HEK293 (cell line): Measurements from ENCODE around the gene CRELD1.
A peak's percentile ranks its signal among the peaks of the same experiment; 100 is the strongest.

ENCODE experiments used
- CTCF ChIA-PET: fragments of 350-600 bp; formaldehyde crosslinking; extraction: SDS; loops from one replicate; lab custom pipeline; 2021; ENCODE audit warnings: antibody characterized with exemption; lab: Yijun Ruan, JAX
- POLR2A ChIA-PET: fragments of 300-600 bp; formaldehyde crosslinking; extraction: SDS; loops from one replicate; lab custom pipeline; 2020; ENCODE audit warnings: antibody characterized with exemption, inconsistent platforms; lab: Yijun Ruan, JAX
- H3K27ac ChIP-seq: fragments of 200-500 bp; sonication (Bioruptor generic); 2 replicates; pipeline ENCODE4 v1.5.1; 2014; ENCODE audit warnings: low read depth, low read length, control low read depth, inconsistent platforms; ENCODE audit errors: extremely low read depth
- H3K36me3 ChIP-seq, 2 experiments: fragments of 200-500 bp in 1 of 2; sonication (Bioruptor generic) in 1 of 2; 1 replicate in 1 of 2; 2 replicates in 1 of 2; pipeline ENCODE4 v1.5.1; 2014 to 2017; ENCODE audit warnings: inconsistent platforms in 2 of 2, low read length in 2 of 2; ENCODE audit not compliant: control insufficient read depth in 2 of 2, insufficient read depth in 1 of 2
- H3K4me1 ChIP-seq: fragments of 200-500 bp; sonication (Bioruptor generic); 2 replicates; pipeline ENCODE4 v1.5.1; 2014; ENCODE audit warnings: mild to moderate bottlenecking, low read length, inconsistent platforms; ENCODE audit not compliant: control insufficient read depth, insufficient read depth
- H3K4me3 ChIP-seq: 2 replicates; pipeline ENCODE4 v1.5.1; 2011; ENCODE audit warnings: low read depth, mild to moderate bottlenecking, control low read depth, low read length, moderate library complexity
- H3K9me3 ChIP-seq: fragments of 200-500 bp; sonication (Bioruptor generic); 2 replicates; pipeline ENCODE4 v1.5.1; 2014; ENCODE audit warnings: low read depth, low read length, inconsistent platforms; ENCODE audit not compliant: control insufficient read depth, insufficient read depth
- BCL11B ChIP-seq: fragments of 450-650 bp; formaldehyde crosslinking; IDR thresholded peaks from 2 replicates; pipeline ENCODE4 v1.5.1; 2016; ENCODE audit warnings: low read depth, missing biosample characterization, missing genetic modification characterization
- EGR2 ChIP-seq: fragments of 450-650 bp; formaldehyde crosslinking; IDR thresholded peaks from 2 replicates; pipeline ENCODE4 v1.5.1; 2016; ENCODE audit warnings: low read depth, missing biosample characterization, missing genetic modification characterization
- GLIS2 ChIP-seq: fragments of 450-650 bp; formaldehyde crosslinking; IDR thresholded peaks from 2 replicates; pipeline ENCODE4 v1.5.1; 2016; ENCODE audit warnings: missing biosample characterization, missing genetic modification characterization
- HOXA7 ChIP-seq: sonication (generic); formaldehyde crosslinking; IDR thresholded peaks from 2 replicates; pipeline ENCODE4 v1.8.1; 2022; ENCODE audit warnings: missing genetic modification reagents, borderline replicate concordance
- HOXD13 ChIP-seq: sonication (generic); formaldehyde crosslinking; IDR thresholded peaks from 2 replicates; pipeline ENCODE4 v1.8.0; 2022; ENCODE audit warnings: missing genetic modification reagents, borderline replicate concordance
- SETDB1 ChIP-seq: IDR thresholded peaks from one replicate; pipeline ENCODE4 v1.6.1; 2017; ENCODE audit warnings: mild to moderate bottlenecking, low read length, moderate library complexity, mixed read lengths; ENCODE audit not compliant: insufficient read length
- SP2 ChIP-seq: fragments of 450-650 bp; formaldehyde crosslinking; IDR thresholded peaks from 2 replicates; pipeline ENCODE4 v1.5.1; 2016; ENCODE audit warnings: missing biosample characterization, missing genetic modification characterization
- ZBTB20 ChIP-seq: fragments of 450-650 bp; formaldehyde crosslinking; IDR thresholded peaks from 2 replicates; pipeline ENCODE4 v1.5.1; 2016; ENCODE audit warnings: missing biosample characterization, missing genetic modification characterization
- ZNF133 ChIP-seq: fragments of 450-650 bp; formaldehyde crosslinking; IDR thresholded peaks from 2 replicates; pipeline ENCODE4 v1.5.1; 2016; ENCODE audit warnings: missing biosample characterization, missing genetic modification characterization
- ZNF146 ChIP-seq: fragments of 450-650 bp; formaldehyde crosslinking; IDR thresholded peaks from 2 replicates; pipeline ENCODE4 v1.5.1; 2016; ENCODE audit warnings: missing biosample characterization, missing genetic modification characterization
- ZNF169 ChIP-seq: fragments of 450-650 bp; formaldehyde crosslinking; IDR thresholded peaks from 2 replicates; pipeline ENCODE4 v1.5.1; 2016; ENCODE audit warnings: missing biosample characterization, missing genetic modification characterization
- ZNF19 ChIP-seq: fragments of 450-650 bp; formaldehyde crosslinking; IDR thresholded peaks from 2 replicates; pipeline ENCODE4; 2016; ENCODE audit warnings: missing biosample characterization, missing genetic modification characterization, low read depth
- ZNF239 ChIP-seq: fragments of 450-650 bp; formaldehyde crosslinking; IDR thresholded peaks from 2 replicates; pipeline ENCODE4 v1.5.1; 2016; ENCODE audit warnings: missing biosample characterization, missing genetic modification characterization
- ZNF274 ChIP-seq, 2 experiments: fragments of 200-500 bp in 1 of 2; fragments of 450-650 bp in 1 of 2; sonication (Bioruptor generic) in 1 of 2; formaldehyde crosslinking in 1 of 2; IDR thresholded peaks; 2 replicates each; pipeline versions ENCODE4 v1.5.1 to v1.6.1; 2014 to 2016; ENCODE audit warnings: borderline replicate concordance in 1 of 2, inconsistent platforms in 1 of 2, low read length in 1 of 2, missing biosample characterization in 1 of 2, missing genetic modification characterization in 1 of 2
- ZNF302 ChIP-seq: fragments of 450-650 bp; formaldehyde crosslinking; IDR thresholded peaks from 2 replicates; pipeline ENCODE4 v1.5.1; 2016; ENCODE audit warnings: missing biosample characterization, missing genetic modification characterization, low read depth
- ZNF366 ChIP-seq: fragments of 450-650 bp; formaldehyde crosslinking; conservative IDR thresholded peaks from 2 replicates; pipeline ENCODE4 v1.5.1; 2016; ENCODE audit warnings: missing biosample characterization, missing genetic modification characterization
- ZNF571 ChIP-seq: fragments of 450-650 bp; formaldehyde crosslinking; IDR thresholded peaks from 2 replicates; pipeline ENCODE4 v1.5.0; 2017; ENCODE audit warnings: missing biosample characterization, missing genetic modification characterization
- ZNF585B ChIP-seq: fragments of 450-650 bp; formaldehyde crosslinking; IDR thresholded peaks from 2 replicates; pipeline ENCODE4 v1.5.1; 2016; ENCODE audit warnings: missing biosample characterization, missing genetic modification characterization
- ZNF600 ChIP-seq: fragments of 450-650 bp; formaldehyde crosslinking; IDR thresholded peaks from 2 replicates; pipeline ENCODE4 v1.5.1; 2016; ENCODE audit warnings: missing biosample characterization, missing genetic modification characterization
- ZNF621 ChIP-seq: fragments of 450-650 bp; formaldehyde crosslinking; IDR thresholded peaks from 2 replicates; pipeline ENCODE4 v1.5.1; 2017; ENCODE audit warnings: missing biosample characterization, missing genetic modification characterization
- ZNF777 ChIP-seq: fragments of 450-650 bp; formaldehyde crosslinking; IDR thresholded peaks from 2 replicates; pipeline ENCODE4 v1.5.1; 2017; ENCODE audit warnings: missing biosample characterization, missing genetic modification characterization, borderline replicate concordance
- ZNF843 ChIP-seq: fragments of 450-650 bp; formaldehyde crosslinking; IDR thresholded peaks from 2 replicates; pipeline ENCODE4 v1.5.1; 2016; ENCODE audit warnings: missing biosample characterization, missing genetic modification characterization
- TF ChIP-seq, protein P1 (sequence below): fragments of 450-650 bp; formaldehyde crosslinking; IDR thresholded peaks from 2 replicates; pipeline ENCODE4 v1.5.1; 2017; ENCODE audit warnings: missing biosample characterization, mild to moderate bottlenecking, missing genetic modification characterization, moderate library complexity
- TF ChIP-seq, protein P2 (sequence below): fragments of 450-650 bp; formaldehyde crosslinking; optimal IDR thresholded peaks from 2 replicates; pipeline ENCODE3; 2016; ENCODE audit warnings: missing biosample characterization, mild to moderate bottlenecking, missing genetic modification characterization
- TF ChIP-seq, protein P3 (sequence below): fragments of 450-650 bp; formaldehyde crosslinking; IDR thresholded peaks from 2 replicates; pipeline ENCODE4 v1.5.1; 2016; ENCODE audit warnings: missing biosample characterization, missing genetic modification characterization
- TF ChIP-seq, protein P4 (sequence below): fragments of 450-650 bp; IDR thresholded peaks from 2 replicates; pipeline ENCODE4 v1.5.1; 2018; ENCODE audit warnings: missing biosample characterization, missing genetic modification characterization
- TF ChIP-seq, protein P5 (sequence below): fragments of 450-650 bp; formaldehyde crosslinking; IDR thresholded peaks from 2 replicates; pipeline ENCODE4 v1.5.1; 2016; ENCODE audit warnings: missing biosample characterization, missing genetic modification characterization, low read depth
- TF ChIP-seq, protein P6 (sequence below): fragments of 450-650 bp; IDR thresholded peaks from 2 replicates; pipeline ENCODE4 v1.5.1; 2018; ENCODE audit warnings: missing biosample characterization, mild to moderate bottlenecking, missing genetic modification characterization

CRELD1 gene

DNA sequence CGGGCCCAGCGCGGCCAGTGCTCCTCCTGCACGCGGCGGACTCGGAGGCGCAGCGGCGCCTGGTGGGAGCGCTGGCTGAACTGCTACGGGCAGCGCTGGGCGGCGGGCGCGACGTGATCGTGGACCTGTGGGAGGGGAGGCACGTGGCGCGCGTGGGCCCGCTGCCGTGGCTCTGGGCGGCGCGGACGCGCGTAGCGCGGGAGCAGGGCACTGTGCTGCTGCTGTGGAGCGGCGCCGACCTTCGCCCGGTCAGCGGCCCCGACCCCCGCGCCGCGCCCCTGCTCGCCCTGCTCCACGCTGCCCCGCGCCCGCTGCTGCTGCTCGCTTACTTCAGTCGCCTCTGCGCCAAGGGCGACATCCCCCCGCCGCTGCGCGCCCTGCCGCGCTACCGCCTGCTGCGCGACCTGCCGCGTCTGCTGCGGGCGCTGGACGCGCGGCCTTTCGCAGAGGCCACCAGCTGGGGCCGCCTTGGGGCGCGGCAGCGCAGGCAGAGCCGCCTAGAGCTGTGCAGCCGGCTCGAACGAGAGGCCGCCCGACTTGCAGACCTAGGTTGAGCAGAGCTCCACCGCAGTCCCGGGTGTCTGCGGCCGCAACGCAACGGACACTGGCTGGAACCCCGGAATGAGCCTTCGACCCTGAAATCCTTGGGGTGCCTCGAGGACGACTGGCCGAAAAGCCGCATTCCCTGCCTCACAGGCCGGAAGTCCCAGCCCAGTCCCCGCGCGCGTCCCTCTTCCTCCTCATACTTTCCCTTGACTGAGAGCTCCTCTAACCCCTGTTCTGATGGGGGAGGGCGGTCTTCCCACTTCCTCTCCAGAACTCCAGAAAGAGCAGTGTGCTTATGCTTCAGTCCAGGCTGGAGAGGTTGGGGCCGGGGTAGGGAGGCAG is 18.1 kb upstream of the CRELD1 start:
- CTCF ChIA-PET, result interaction anchor here (0.7 to 0.9 kb wide), 2 partner anchors 22 to 67 kb away, joined by 3 read pairs; no protein-coding TSS in a partner anchor
- peaks cover 19% of the 10 kb centered on the region for H3K4me1 ChIP-seq
- H3K4me3 ChIP-seq, result peak overlapping the region; percentile 4
- no peaks in the 10 kb centered on the region for H3K9me3 ChIP-seq
- no peaks in the 10 kb centered on the region for H3K36me3 ChIP-seq
- peak overlapping the region; percentile 54; the same call in 1 of the 2 replicates for H3K27ac ChIP-seq
- POLR2A ChIA-PET, result interaction anchor here (1.4 to 2.6 kb wide), 7 partner anchors 11 to 31 kb away, joined by 4 to 23 read pairs (median 6); partner anchors contain the start of genes CRELD1, IL17RE and JAGN1
- TF ChIP-seq EGR2, result 0 out of 2 replicates have a peak, but pooled peaks have one; percentile 23
- TF ChIP-seq ZNF366, result no peak
- TF ChIP-seq GLIS2 (tag by site-specific recombination), result no peak
- TF ChIP-seq HOXD13 (CRISPR knock-in tag), result no peak
- TF ChIP-seq SP2 (tag by site-specific recombination), result peak; percentile 64
- TF ChIP-seq, protein P1, sequence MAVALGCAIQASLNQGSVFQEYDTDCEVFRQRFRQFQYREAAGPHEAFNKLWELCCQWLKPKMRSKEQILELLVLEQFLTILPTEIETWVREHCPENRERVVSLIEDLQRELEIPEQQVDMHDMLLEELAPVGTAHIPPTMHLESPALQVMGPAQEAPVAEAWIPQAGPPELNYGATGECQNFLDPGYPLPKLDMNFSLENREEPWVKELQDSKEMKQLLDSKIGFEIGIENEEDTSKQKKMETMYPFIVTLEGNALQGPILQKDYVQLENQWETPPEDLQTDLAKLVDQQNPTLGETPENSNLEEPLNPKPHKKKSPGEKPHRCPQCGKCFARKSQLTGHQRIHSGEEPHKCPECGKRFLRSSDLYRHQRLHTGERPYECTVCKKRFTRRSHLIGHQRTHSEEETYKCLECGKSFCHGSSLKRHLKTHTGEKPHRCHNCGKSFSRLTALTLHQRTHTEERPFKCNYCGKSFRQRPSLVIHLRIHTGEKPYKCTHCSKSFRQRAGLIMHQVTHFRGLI, result no peak
- TF ChIP-seq, protein P2, sequence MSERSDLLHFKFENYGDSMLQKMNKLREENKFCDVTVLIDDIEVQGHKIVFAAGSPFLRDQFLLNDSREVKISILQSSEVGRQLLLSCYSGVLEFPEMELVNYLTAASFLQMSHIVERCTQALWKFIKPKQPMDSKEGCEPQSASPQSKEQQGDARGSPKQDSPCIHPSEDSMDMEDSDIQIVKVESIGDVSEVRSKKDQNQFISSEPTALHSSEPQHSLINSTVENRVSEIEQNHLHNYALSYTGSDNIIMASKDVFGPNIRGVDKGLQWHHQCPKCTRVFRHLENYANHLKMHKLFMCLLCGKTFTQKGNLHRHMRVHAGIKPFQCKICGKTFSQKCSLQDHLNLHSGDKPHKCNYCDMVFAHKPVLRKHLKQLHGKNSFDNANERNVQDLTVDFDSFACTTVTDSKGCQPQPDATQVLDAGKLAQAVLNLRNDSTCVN (tag by site-specific recombination), result peak; percentile 28
- no peak for TF ChIP-seq ZNF600 (tag by site-specific recombination)
- TF ChIP-seq BCL11B, result no peak
- TF ChIP-seq, protein P3, sequence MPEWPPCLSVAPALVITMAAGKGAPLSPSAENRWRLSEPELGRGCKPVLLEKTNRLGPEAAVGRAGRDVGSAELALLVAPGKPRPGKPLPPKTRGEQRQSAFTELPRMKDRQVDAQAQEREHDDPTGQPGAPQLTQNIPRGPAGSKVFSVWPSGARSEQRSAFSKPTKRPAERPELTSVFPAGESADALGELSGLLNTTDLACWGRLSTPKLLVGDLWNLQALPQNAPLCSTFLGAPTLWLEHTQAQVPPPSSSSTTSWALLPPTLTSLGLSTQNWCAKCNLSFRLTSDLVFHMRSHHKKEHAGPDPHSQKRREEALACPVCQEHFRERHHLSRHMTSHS, result no peak
- TF ChIP-seq HOXA7 (CRISPR knock-in tag), result no peak
- TF ChIP-seq, protein P4, sequence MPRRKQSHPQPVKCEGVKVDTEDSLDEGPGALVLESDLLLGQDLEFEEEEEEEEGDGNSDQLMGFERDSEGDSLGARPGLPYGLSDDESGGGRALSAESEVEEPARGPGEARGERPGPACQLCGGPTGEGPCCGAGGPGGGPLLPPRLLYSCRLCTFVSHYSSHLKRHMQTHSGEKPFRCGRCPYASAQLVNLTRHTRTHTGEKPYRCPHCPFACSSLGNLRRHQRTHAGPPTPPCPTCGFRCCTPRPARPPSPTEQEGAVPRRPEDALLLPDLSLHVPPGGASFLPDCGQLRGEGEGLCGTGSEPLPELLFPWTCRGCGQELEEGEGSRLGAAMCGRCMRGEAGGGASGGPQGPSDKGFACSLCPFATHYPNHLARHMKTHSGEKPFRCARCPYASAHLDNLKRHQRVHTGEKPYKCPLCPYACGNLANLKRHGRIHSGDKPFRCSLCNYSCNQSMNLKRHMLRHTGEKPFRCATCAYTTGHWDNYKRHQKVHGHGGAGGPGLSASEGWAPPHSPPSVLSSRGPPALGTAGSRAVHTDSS (tag by site-specific recombination), result 0 out of 2 replicates have a peak, but pooled peaks have one; percentile 17
- TF ChIP-seq ZNF571, result no peak
- TF ChIP-seq ZNF239, result no peak
- no peak for TF ChIP-seq ZNF621 (tag by site-specific recombination)
- TF ChIP-seq, protein P5, sequence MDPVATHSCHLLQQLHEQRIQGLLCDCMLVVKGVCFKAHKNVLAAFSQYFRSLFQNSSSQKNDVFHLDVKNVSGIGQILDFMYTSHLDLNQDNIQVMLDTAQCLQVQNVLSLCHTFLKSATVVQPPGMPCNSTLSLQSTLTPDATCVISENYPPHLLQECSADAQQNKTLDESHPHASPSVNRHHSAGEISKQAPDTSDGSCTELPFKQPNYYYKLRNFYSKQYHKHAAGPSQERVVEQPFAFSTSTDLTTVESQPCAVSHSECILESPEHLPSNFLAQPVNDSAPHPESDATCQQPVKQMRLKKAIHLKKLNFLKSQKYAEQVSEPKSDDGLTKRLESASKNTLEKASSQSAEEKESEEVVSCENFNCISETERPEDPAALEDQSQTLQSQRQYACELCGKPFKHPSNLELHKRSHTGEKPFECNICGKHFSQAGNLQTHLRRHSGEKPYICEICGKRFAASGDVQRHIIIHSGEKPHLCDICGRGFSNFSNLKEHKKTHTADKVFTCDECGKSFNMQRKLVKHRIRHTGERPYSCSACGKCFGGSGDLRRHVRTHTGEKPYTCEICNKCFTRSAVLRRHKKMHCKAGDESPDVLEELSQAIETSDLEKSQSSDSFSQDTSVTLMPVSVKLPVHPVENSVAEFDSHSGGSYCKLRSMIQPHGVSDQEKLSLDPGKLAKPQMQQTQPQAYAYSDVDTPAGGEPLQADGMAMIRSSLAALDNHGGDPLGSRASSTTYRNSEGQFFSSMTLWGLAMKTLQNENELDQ (tag by site-specific recombination), result no peak
- no peak for TF ChIP-seq ZNF843 (tag by site-specific recombination)
- TF ChIP-seq ZNF777 (tag by site-specific recombination), result no peak
- no peak for TF ChIP-seq ZNF585B
- TF ChIP-seq ZBTB20 (tag by site-specific recombination), result peak; percentile 99
- TF ChIP-seq SETDB1, result no peak
- TF ChIP-seq ZNF19 (tag by site-specific recombination), result no peak
- TF ChIP-seq, protein P6, sequence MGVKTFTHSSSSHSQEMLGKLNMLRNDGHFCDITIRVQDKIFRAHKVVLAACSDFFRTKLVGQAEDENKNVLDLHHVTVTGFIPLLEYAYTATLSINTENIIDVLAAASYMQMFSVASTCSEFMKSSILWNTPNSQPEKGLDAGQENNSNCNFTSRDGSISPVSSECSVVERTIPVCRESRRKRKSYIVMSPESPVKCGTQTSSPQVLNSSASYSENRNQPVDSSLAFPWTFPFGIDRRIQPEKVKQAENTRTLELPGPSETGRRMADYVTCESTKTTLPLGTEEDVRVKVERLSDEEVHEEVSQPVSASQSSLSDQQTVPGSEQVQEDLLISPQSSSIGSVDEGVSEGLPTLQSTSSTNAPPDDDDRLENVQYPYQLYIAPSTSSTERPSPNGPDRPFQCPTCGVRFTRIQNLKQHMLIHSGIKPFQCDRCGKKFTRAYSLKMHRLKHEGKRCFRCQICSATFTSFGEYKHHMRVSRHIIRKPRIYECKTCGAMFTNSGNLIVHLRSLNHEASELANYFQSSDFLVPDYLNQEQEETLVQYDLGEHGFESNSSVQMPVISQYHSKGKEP (tag by site-specific recombination), result no peak
- no peak for TF ChIP-seq ZNF169 (tag by site-specific recombination)
- no peak for TF ChIP-seq ZNF146 (tag by site-specific recombination)
- TF ChIP-seq ZNF133 (tag by site-specific recombination), result no peak
- no peak for TF ChIP-seq ZNF274 (IDR thresholded peaks at IDR 0.05; ENCODE audit: low read length)
- TF ChIP-seq ZNF274 (tag by site-specific recombination; IDR thresholded peaks at IDR 0.05; ENCODE audit: borderline replicate concordance), result no peak
- TF ChIP-seq ZNF302 (tag by site-specific recombination), result no peak
